Neural cell (in vitro differentiated cells): ENCODE measurements around the gene TMEM63B. TPM values are rescaled to one million over a fixed set of nuclear protein-coding genes. Genes with fewer than 3 reads are reported as not detected.

ENCODE experiments used
- H2AFZ ChIP-seq: fragments of 200-600, 300-800 bp; sonication (generic), shearing (Covaris generic); 2 replicates; pipeline ENCODE4 v1.6.0; 2014; ENCODE audit warnings: low read depth, mild to moderate bottlenecking, antibody characterized with exemption, low read length, moderate library complexity
- H3F3A ChIP-seq: fragments of 200-600 bp; shearing (Covaris generic); 2 replicates; pipeline ENCODE4 v1.6.1; 2016; ENCODE audit warnings: mild to moderate bottlenecking, moderate library complexity, mixed read lengths, antibody characterized with exemption, low read length; ENCODE audit not compliant: insufficient read depth, poor library complexity, severe bottlenecking
- H3K27ac ChIP-seq: fragments of 200-600, 300-800 bp; sonication (generic), shearing (Covaris generic); 2 replicates; pipeline ENCODE4 v1.5.1; 2014; ENCODE audit warnings: mild to moderate bottlenecking, low read length, moderate library complexity
- H3K27me3 ChIP-seq: fragments of 300-800, 200-600 bp; sonication (generic), shearing (Covaris generic); 2 replicates; pipeline ENCODE4 v1.6.0; 2014; ENCODE audit warnings: mild to moderate bottlenecking, low read depth, low read length, moderate library complexity; ENCODE audit not compliant: insufficient read depth
- H3K36me3 ChIP-seq: fragments of 300-800, 200-600 bp; sonication (generic), shearing (Covaris generic); 2 replicates; pipeline ENCODE4 v1.5.1; 2014; ENCODE audit warnings: mild to moderate bottlenecking, antibody characterized with exemption, low read length, moderate library complexity; ENCODE audit not compliant: insufficient read depth
- H3K4me2 ChIP-seq: fragments of 300-800, 200-600 bp; sonication (generic), shearing (Covaris generic); 2 replicates; pipeline ENCODE4 v1.6.0; 2014; ENCODE audit warnings: mild to moderate bottlenecking, low read length
- H3K4me3 ChIP-seq: fragments of 300-800, 200-600 bp; sonication (generic), shearing (Covaris generic); 2 replicates; pipeline ENCODE4 v1.5.1; 2014; ENCODE audit warnings: mild to moderate bottlenecking, low read length, moderate library complexity
- H3K79me2 ChIP-seq: fragments of 200-600 bp; shearing (Covaris generic); replicated peaks from 2 replicates; pipeline ENCODE4 v1.6.0; 2014; ENCODE audit warnings: mild to moderate bottlenecking, low read length, moderate library complexity; ENCODE audit not compliant: insufficient read depth
- H3K9ac ChIP-seq: fragments of 300-800, 200-600 bp; sonication (generic), shearing (Covaris generic); 2 replicates; pipeline ENCODE4 v1.6.1; 2016; ENCODE audit warnings: mild to moderate bottlenecking, low read length, mixed read lengths
- H3K9me2 ChIP-seq: fragments of 200-600 bp; shearing (Covaris generic); 2 replicates; pipeline ENCODE4 v1.6.1; 2016; ENCODE audit warnings: mild to moderate bottlenecking, low read length, mixed read lengths; ENCODE audit not compliant: insufficient read depth
- H3K9me3 ChIP-seq: fragments of 200-600, 300-800 bp; sonication (generic), shearing (Covaris generic); 2 replicates; pipeline ENCODE4 v1.6.1; 2016; ENCODE audit warnings: mild to moderate bottlenecking, mixed run types, low read length, moderate library complexity, mixed read lengths
- H4K20me1 ChIP-seq: fragments of 200-600 bp; shearing (Covaris generic); 2 replicates; pipeline ENCODE4 v1.6.1; 2016; ENCODE audit warnings: mild to moderate bottlenecking, mixed run types; ENCODE audit not compliant: insufficient read depth
- EP300 ChIP-seq: fragments of 450-650 bp; conservative IDR thresholded peaks from 2 replicates; pipeline ENCODE4 v1.6.1; 2014; ENCODE audit warnings: antibody characterized with exemption, mild to moderate bottlenecking, moderate library complexity; ENCODE audit not compliant: poor library complexity, severe bottlenecking
- EZH2 ChIP-seq: fragments of 200-600, 300-800 bp; shearing (Covaris generic), sonication (generic); IDR thresholded peaks from 2 replicates; pipeline ENCODE4 v1.6.1; 2014; ENCODE audit warnings: antibody characterized with exemption, low read length, borderline replicate concordance, mild to moderate bottlenecking; ENCODE audit not compliant: insufficient read depth, poor library complexity, severe bottlenecking
- MXI1 ChIP-seq: fragments of 450-650 bp; conservative IDR thresholded peaks from 2 replicates; pipeline ENCODE4 v1.6.1; 2014; ENCODE audit warnings: antibody characterized with exemption, mild to moderate bottlenecking; ENCODE audit not compliant: poor library complexity, severe bottlenecking
- SMC3 ChIP-seq: fragments of 450-650 bp; conservative IDR thresholded peaks from 2 replicates; pipeline ENCODE4 v1.6.1; 2014; ENCODE audit warnings: antibody characterized with exemption, mild to moderate bottlenecking, moderate library complexity; ENCODE audit not compliant: poor library complexity
- TAF1 ChIP-seq: IDR thresholded peaks from 2 replicates; pipeline ENCODE4 v1.6.1; 2012; ENCODE audit warnings: low read depth
- polyA plus RNA-seq: library from polyadenylated mRNA; depleted of rRNA; stranded (reverse); fragments of >200 nt; gene quantifications from 2 replicates; pipeline ENCODE4 v1.2.3, GENCODE V29; 2014
- TF ChIP-seq, protein P1 (sequence below): IDR thresholded peaks from 2 replicates; pipeline ENCODE4 v1.6.1; 2012; ENCODE audit warnings: borderline replicate concordance
- TF ChIP-seq, protein P2 (sequence below): fragments of 450-650 bp; IDR thresholded peaks from 2 replicates; pipeline ENCODE4 v1.5.1; 2014; ENCODE audit warnings: antibody characterized with exemption, mild to moderate bottlenecking, moderate library complexity; ENCODE audit not compliant: poor library complexity, severe bottlenecking

TMEM63B gene
- polyA plus RNA-seq, 1 donor from 2014 or later: 49.9 TPM

DNA sequence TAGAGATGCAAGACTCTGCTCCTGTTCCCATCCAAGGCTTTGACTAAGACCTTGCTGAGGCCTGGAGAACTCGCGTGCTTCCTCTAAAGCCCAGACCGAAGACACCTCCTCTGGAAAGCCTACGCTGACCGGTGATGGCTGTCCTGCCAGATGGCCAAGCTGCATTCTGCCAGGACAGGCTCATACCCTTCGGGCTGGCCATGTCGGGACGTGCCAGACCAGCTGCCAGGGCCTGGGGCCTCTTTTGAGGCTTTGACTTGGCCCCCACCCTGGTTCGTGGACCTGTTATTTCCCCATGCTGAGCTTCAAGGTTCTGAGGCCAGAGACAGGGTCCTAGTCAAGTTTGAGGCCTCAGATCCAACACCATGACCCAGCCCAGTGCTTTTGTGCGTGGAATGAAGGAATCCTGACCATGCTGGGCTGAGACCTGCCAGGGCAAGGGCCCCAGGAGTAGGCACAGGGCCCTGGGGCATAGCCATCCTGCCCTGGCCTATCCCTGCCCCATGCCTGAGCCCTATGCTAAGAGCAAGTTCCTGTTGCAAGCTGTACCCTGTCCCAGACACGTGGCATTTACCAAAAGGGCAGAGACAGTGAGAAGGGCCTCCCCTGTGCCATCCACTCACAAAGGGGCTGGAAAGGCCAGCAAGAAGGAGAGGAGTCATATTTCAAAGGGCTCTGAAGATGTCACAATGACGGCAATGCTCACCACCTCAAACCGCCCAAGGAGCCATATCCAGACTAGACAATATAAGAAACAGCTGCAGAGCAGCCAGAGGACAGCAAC is 42.9 kb upstream of the TMEM63B start:
- no peak overlapping the region for H2AFZ ChIP-seq
- H3K9me3 ChIP-seq: no peaks in the 10 kb centered on the region
- H3K4me3 ChIP-seq: no peak overlapping the region
- no peaks in the 10 kb centered on the region for H3K79me2 ChIP-seq
- no peaks in the 10 kb centered on the region for H4K20me1 ChIP-seq
- H3K9me2 ChIP-seq: no peaks in the 10 kb centered on the region
- TF ChIP-seq, protein P1, sequence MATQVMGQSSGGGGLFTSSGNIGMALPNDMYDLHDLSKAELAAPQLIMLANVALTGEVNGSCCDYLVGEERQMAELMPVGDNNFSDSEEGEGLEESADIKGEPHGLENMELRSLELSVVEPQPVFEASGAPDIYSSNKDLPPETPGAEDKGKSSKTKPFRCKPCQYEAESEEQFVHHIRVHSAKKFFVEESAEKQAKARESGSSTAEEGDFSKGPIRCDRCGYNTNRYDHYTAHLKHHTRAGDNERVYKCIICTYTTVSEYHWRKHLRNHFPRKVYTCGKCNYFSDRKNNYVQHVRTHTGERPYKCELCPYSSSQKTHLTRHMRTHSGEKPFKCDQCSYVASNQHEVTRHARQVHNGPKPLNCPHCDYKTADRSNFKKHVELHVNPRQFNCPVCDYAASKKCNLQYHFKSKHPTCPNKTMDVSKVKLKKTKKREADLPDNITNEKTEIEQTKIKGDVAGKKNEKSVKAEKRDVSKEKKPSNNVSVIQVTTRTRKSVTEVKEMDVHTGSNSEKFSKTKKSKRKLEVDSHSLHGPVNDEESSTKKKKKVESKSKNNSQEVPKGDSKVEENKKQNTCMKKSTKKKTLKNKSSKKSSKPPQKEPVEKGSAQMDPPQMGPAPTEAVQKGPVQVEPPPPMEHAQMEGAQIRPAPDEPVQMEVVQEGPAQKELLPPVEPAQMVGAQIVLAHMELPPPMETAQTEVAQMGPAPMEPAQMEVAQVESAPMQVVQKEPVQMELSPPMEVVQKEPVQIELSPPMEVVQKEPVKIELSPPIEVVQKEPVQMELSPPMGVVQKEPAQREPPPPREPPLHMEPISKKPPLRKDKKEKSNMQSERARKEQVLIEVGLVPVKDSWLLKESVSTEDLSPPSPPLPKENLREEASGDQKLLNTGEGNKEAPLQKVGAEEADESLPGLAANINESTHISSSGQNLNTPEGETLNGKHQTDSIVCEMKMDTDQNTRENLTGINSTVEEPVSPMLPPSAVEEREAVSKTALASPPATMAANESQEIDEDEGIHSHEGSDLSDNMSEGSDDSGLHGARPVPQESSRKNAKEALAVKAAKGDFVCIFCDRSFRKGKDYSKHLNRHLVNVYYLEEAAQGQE: no peak
- TF ChIP-seq EZH2: no peak
- H3K4me2 ChIP-seq: no peak overlapping the region
- H3K27ac ChIP-seq: no peak overlapping the region
- H3F3A ChIP-seq: no peaks in the 10 kb centered on the region
- no peaks in the 10 kb centered on the region for H3K27me3 ChIP-seq
- H3K36me3 ChIP-seq: no peaks in the 10 kb centered on the region
- H3K9ac ChIP-seq: no peak overlapping the region

DNA sequence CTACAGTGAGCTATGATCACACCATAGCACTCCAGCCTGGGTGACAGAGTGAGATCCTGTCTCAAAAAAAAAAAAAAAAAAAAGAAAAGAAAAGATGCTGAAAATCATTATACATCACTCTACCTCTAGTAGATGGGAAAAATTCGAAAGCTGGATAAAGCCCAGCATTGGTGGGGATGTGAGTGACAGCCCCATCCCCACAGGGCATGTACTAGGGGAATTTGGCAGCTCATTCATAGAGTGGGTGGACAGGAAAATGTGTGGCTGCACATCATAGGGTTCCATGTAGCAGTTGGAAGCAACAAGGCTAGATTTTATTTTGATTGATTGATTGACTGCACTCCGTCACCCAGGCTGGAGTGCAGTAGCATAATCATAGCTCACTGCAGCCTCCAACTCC is 42.1 kb upstream of the TMEM63B start:
- TF ChIP-seq MXI1: no peak
- TF ChIP-seq SMC3: no peak
- TF ChIP-seq, protein P2, sequence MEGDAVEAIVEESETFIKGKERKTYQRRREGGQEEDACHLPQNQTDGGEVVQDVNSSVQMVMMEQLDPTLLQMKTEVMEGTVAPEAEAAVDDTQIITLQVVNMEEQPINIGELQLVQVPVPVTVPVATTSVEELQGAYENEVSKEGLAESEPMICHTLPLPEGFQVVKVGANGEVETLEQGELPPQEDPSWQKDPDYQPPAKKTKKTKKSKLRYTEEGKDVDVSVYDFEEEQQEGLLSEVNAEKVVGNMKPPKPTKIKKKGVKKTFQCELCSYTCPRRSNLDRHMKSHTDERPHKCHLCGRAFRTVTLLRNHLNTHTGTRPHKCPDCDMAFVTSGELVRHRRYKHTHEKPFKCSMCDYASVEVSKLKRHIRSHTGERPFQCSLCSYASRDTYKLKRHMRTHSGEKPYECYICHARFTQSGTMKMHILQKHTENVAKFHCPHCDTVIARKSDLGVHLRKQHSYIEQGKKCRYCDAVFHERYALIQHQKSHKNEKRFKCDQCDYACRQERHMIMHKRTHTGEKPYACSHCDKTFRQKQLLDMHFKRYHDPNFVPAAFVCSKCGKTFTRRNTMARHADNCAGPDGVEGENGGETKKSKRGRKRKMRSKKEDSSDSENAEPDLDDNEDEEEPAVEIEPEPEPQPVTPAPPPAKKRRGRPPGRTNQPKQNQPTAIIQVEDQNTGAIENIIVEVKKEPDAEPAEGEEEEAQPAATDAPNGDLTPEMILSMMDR: no peak
- TF ChIP-seq EP300: no peak
- no peak for TF ChIP-seq EZH2
- TF ChIP-seq TAF1: no peak
- TF ChIP-seq, protein P1: no peak
- H3K4me3 ChIP-seq: no peak overlapping the region

More for the DNA sequence above, 42.1 kb upstream of the TMEM63B start:
- Histone ChIP-seq H3K9ac (no peak overlapping the region), H3K27me3 (no peaks in the 10 kb centered on the region), H4K20me1 (no peaks in the 10 kb centered on the region), H3K4me2 (no peak overlapping the region), H3K79me2 (no peaks in the 10 kb centered on the region), H3K27ac (no peak overlapping the region), H3K9me2 (no peaks in the 10 kb centered on the region), H3K9me3 (no peaks in the 10 kb centered on the region), H3F3A (no peaks in the 10 kb centered on the region), H3K36me3 (no peaks in the 10 kb centered on the region), H2AFZ (no peak overlapping the region)
